ENCODE data around the gene TM2D1.

Gene TM2D1

GRCh38 chr1:61645476-61645875 is 79.5 kb downstream of the TM2D1 start:
- DNase-seq (ENCODE audit: low read depth in 2 of 3, low spot score in 1 of 3), result no peak

- no peak for DNase-seq (ENCODE audit: low read depth in 2 of 3, low spot score in 1 of 3)
Observed at GRCh38 chr1:61644303-61644702, 80.6 kb downstream of the TM2D1 start.

- no peak for DNase-seq (ENCODE audit: low read depth in 2 of 3, low spot score in 1 of 3)
Observed at GRCh38 chr1:61642475-61643232, 82.3 kb downstream of the TM2D1 start.

GRCh38 chr1:61641578-61642336 is 83.2 kb downstream of the TM2D1 start:
- peak; percentile 37 to 47 (median 38) for DNase-seq (ENCODE audit: low read depth in 2 of 3, low spot score in 1 of 3)

GRCh38 chr1:61640531-61641530 is 84.1 kb downstream of the TM2D1 start:
- no peak for DNase-seq (ENCODE audit: low read depth in 2 of 3, low spot score in 1 of 3)

GRCh38 chr1:61639608-61640336 is 85.2 kb downstream of the TM2D1 start:
- DNase-seq (ENCODE audit: low read depth in 2 of 3, low spot score in 1 of 3), result no peak

- no peak for DNase-seq (ENCODE audit: low read depth in 2 of 3, low spot score in 1 of 3)
Observed at GRCh38 chr1:61638911-61639605, 85.9 kb downstream of the TM2D1 start.

- no peak for DNase-seq (ENCODE audit: low read depth in 2 of 3, low spot score in 1 of 3)
Observed at GRCh38 chr1:61638296-61638695, 86.6 kb downstream of the TM2D1 start.

- no peak for DNase-seq (ENCODE audit: low read depth in 2 of 3, low spot score in 1 of 3)
Observed at GRCh38 chr1:61637470-61637869, 87.5 kb downstream of the TM2D1 start.

- no peak for DNase-seq (ENCODE audit: low read depth in 2 of 3, low spot score in 1 of 3)
Observed at GRCh38 chr1:61636814-61637213, 88.1 kb downstream of the TM2D1 start.

- no peak for DNase-seq (ENCODE audit: low read depth in 2 of 3, low spot score in 1 of 3)
Observed at GRCh38 chr1:61636376-61636775, 88.6 kb downstream of the TM2D1 start.

- DNase-seq (ENCODE audit: low read depth in 2 of 3, low spot score in 1 of 3), result no peak
Observed at GRCh38 chr1:61635557-61635956, 89.4 kb downstream of the TM2D1 start.

- DNase-seq (ENCODE audit: low read depth in 2 of 3, low spot score in 1 of 3), result no peak
Observed at GRCh38 chr1:61631436-61631835, 93.5 kb downstream of the TM2D1 start.

All from stimulated activated CD4-positive, alpha-beta T cell treated with anti-CD3 and anti-CD28 coated beads, Interleukin-12 subunit alpha, Interleukin-12 subunit beta, amount 100 ng/mL, for 48 hours (primary cell).